ENCODE measurements around the gene NFE2.
"Not testable (repeated sequence)": the region's sequence is repeated elsewhere in the genome, so short reads cannot be mapped to it uniquely, and the experiment has no call there.

- TF ChIP-seq CTCF, REST (tag by site-specific recombination; IDR thresholded peaks at IDR 0.05): not testable (repeated sequence)
These were observed 19.1 kb downstream of the NFE2 start for GRCh38 chr12:54281694-54282093.

Measured in HEK293 (cell line).